ENCODE measurements around the gene DRD5. TPM values are rescaled to one million over a fixed set of nuclear protein-coding genes. Genes with fewer than 3 reads are reported as not detected.

DRD5 gene
- total RNA-seq, 1 donor from 2014 or later: not detected

DNA sequence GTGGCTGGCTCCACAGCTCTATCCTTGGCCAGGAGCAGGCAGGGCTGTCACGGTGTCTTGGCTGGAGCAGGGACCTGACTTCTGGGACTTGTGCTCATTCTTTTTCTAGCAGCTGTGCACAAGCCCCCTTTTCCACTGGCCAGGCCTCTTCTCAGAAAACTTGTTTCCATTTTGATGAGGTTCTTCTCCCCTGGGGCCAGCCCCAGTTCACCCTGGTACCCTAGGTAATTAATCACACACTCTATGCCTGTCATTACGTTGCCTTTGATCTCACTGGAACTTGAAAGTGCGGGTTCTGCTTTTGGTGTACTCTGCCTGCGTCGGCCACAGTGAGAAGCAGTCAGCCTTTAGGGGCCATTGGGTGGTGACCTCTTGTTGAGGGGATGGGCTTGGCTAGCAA, 26.6 kb downstream of the DRD5 start:
- TF ChIP-seq, protein P1, sequence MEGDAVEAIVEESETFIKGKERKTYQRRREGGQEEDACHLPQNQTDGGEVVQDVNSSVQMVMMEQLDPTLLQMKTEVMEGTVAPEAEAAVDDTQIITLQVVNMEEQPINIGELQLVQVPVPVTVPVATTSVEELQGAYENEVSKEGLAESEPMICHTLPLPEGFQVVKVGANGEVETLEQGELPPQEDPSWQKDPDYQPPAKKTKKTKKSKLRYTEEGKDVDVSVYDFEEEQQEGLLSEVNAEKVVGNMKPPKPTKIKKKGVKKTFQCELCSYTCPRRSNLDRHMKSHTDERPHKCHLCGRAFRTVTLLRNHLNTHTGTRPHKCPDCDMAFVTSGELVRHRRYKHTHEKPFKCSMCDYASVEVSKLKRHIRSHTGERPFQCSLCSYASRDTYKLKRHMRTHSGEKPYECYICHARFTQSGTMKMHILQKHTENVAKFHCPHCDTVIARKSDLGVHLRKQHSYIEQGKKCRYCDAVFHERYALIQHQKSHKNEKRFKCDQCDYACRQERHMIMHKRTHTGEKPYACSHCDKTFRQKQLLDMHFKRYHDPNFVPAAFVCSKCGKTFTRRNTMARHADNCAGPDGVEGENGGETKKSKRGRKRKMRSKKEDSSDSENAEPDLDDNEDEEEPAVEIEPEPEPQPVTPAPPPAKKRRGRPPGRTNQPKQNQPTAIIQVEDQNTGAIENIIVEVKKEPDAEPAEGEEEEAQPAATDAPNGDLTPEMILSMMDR (IDR thresholded peaks at IDR 0.05): no peak
- TF ChIP-seq EZH2 (IDR thresholded peaks at IDR 0.05) (no peak), EZH2phosphoT487 (IDR thresholded peaks at IDR 0.05) (no peak)
- Histone ChIP-seq H3K79me2 (ENCODE audit: low read depth) (no peaks in the 10 kb centered on the region), H3K27me3 (no peaks in the 10 kb centered on the region), H3K4me3 (no peak overlapping the region), H3F3A (ENCODE audit: low read depth) (no peaks in the 10 kb centered on the region), H3K36me3 (no peaks in the 10 kb centered on the region), H3K9ac (no peak overlapping the region), H2AFZ (replicated peaks) (no peak overlapping the region), H3K4me1 (peaks cover 5% of the 10 kb centered on the region), H3K27ac (no peak overlapping the region), H3K4me2 (no peak overlapping the region), H4K20me1 (ENCODE audit: low read depth) (no peaks in the 10 kb centered on the region), H3K9me3 (ENCODE audit: low read depth) (no peaks in the 10 kb centered on the region)
- Mint-ChIP-seq H3K4me3 (no peak overlapping the region), H3K27me3 (ENCODE audit: insufficient read depth, low read depth) (peaks cover 11% of the 10 kb centered on the region), H3K4me1 (peaks cover 9% of the 10 kb centered on the region), H3K27ac (no peak overlapping the region), H3K9me3 (no peaks in the 10 kb centered on the region), H3K36me3 (no peaks in the 10 kb centered on the region)
- no peak for DNase-seq (ENCODE audit: low spot score)

DNA sequence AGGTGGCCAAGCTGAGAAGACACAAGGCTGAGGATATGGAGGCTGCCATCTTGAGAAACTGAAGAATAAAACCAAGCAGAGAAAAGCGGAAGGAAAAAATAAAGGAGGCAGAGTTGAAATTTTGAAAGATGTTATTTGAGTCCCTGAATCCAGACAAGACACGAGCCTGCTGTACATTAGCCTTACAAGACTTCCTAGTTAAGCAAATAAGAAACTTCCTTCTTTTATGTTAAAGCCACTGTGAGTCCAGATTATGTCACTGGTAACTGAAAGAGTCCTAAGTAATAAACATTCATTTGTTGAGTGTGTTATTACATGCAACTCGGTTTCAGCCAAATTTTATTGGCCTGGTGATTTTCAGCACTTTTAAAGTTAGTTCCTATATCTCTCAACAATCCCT, 30.4 kb downstream of the DRD5 start:
- Histone ChIP-seq H3K4me1 (no peaks in the 10 kb centered on the region), H2AFZ (replicated peaks) (no peak overlapping the region), H3K4me2 (no peak overlapping the region), H4K20me1 (ENCODE audit: low read depth) (no peaks in the 10 kb centered on the region), H3K79me2 (ENCODE audit: low read depth) (no peaks in the 10 kb centered on the region), H3K36me3 (no peaks in the 10 kb centered on the region), H3K9ac (no peak overlapping the region), H3F3A (ENCODE audit: low read depth) (no peaks in the 10 kb centered on the region), H3K27me3 (no peaks in the 10 kb centered on the region), H3K27ac (no peak overlapping the region), H3K4me3 (no peak overlapping the region), H3K9me3 (ENCODE audit: low read depth) (peaks cover 4% of the 10 kb centered on the region)
- peaks cover 10% of the 10 kb centered on the region for H3K27me3 Mint-ChIP-seq (ENCODE audit: insufficient read depth, low read depth)
- H3K4me1 Mint-ChIP-seq: peaks cover 3% of the 10 kb centered on the region
- DNase-seq (ENCODE audit: low spot score): no peak
- H3K9me3 Mint-ChIP-seq: peaks cover 2% of the 10 kb centered on the region
- no peak overlapping the region for H3K4me3 Mint-ChIP-seq
- H3K27ac Mint-ChIP-seq: no peak overlapping the region
- TF ChIP-seq EZH2phosphoT487 (IDR thresholded peaks at IDR 0.05): no peak
- TF ChIP-seq EZH2 (IDR thresholded peaks at IDR 0.05): no peak
- TF ChIP-seq, protein P1 (IDR thresholded peaks at IDR 0.05): no peak
- H3K36me3 Mint-ChIP-seq: no peaks in the 10 kb centered on the region

DNA sequence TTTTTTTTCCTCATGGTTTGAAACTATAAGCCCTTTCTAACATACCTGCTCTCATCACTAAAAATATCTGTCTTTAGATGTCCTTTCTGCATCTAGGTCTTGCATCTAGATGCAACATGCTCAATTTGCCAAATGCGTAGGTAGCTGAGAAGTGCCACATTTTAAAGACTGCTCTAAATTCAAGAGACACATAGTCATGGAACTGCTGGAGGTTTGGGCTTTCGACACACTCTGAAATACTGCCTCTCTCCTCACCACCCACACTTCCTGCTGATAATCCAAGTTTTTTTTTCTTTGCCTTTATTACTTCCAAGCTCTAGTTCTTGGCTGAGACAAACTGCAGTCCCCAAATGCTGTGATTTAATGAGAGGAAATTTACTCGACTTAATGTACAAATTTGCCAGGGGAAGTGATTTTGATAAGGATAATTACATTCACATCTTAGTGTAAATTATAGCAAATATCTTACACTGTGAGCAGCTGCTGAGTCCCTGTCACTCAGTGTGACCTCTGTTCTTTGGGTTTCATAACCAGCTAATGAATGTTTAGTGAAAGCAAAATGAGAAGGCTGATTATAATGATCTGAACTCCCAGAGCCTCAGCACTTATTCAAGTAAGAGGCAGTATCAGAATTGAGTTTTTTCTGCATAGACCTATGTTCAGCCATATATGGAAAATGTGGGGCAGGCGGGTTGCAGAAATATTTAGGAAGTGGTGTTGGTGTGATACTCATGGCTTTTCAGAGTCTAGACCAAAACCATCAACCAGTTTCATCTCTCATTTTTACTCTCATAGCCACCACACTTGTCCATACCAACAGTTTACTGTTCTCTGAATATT, 31.3 kb downstream of the DRD5 start:
- H3K27ac ChIP-seq: no peak overlapping the region
- Mint-ChIP-seq H3K9me3 (peaks cover 5% of the 10 kb centered on the region), H3K4me3 (no peak overlapping the region), H3K27me3 (ENCODE audit: insufficient read depth, low read depth) (peaks cover 10% of the 10 kb centered on the region), H3K4me1 (peaks cover 3% of the 10 kb centered on the region), H3K27ac (no peak overlapping the region), H3K36me3 (no peaks in the 10 kb centered on the region)
- TF ChIP-seq, protein P1 (IDR thresholded peaks at IDR 0.05): no peak
- TF ChIP-seq EZH2 (IDR thresholded peaks at IDR 0.05) (no peak), EZH2phosphoT487 (IDR thresholded peaks at IDR 0.05) (no peak)
- no peaks in the 10 kb centered on the region for H3K27me3 ChIP-seq
- no peaks in the 10 kb centered on the region for H3K79me2 ChIP-seq (ENCODE audit: low read depth)
- H4K20me1 ChIP-seq (ENCODE audit: low read depth): no peaks in the 10 kb centered on the region
- H3K4me1 ChIP-seq: no peaks in the 10 kb centered on the region
- H3K4me2 ChIP-seq: no peak overlapping the region
- no peak overlapping the region for H2AFZ ChIP-seq (replicated peaks)
- H3K4me3 ChIP-seq: no peak overlapping the region
- DNase-seq (ENCODE audit: low spot score): no peak
- no peaks in the 10 kb centered on the region for H3F3A ChIP-seq (ENCODE audit: low read depth)
- no peak overlapping the region for H3K9ac ChIP-seq
- peaks cover 4% of the 10 kb centered on the region for H3K9me3 ChIP-seq (ENCODE audit: low read depth)
- no peaks in the 10 kb centered on the region for H3K36me3 ChIP-seq

Data from neural progenitor cell (in vitro differentiated cells).